GM12872 (cell line): ENCODE data around the gene DNAH17.

Source experiments
- TF ChIP-seq, protein P1 (sequence below): IDR thresholded peaks from 3 replicates; pipeline ENCODE4 v1.5.1; 2011; ENCODE audit warnings: low read depth, mild to moderate bottlenecking, low read length, moderate library complexity; ENCODE audit not compliant: insufficient read depth

DNAH17 gene

DNA sequence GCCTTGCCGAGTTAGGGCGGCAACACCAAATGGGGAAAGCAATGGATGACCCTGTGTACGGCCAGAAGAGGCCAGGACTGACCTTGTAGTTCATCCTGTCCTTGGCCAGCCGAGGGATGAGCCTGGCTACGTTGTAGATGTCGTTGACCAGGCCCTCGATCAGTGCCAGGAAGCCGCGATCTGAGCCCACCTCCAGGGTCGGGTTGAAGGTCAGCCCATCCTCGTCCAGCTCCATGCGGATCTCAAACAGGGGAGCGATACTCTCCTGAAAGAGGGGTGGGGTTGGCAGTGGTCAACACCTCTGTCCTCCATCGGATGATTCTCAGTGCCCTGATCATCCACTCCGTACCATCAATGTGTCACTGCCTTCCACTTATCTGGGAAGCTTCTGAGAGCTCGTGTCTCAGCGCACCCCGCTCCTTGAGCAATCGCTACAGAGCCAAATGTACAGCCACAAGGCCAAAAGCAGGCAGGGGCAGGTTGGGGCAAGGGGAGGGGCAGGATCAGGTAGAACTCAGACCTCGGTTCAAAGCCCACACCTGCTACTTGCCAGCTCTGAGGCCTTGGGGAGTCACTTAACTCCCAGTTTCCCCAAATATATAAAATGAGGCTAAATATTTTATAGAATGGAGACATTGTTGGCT is 39.9 kb downstream of the DNAH17 start:
- TF ChIP-seq, protein P1, sequence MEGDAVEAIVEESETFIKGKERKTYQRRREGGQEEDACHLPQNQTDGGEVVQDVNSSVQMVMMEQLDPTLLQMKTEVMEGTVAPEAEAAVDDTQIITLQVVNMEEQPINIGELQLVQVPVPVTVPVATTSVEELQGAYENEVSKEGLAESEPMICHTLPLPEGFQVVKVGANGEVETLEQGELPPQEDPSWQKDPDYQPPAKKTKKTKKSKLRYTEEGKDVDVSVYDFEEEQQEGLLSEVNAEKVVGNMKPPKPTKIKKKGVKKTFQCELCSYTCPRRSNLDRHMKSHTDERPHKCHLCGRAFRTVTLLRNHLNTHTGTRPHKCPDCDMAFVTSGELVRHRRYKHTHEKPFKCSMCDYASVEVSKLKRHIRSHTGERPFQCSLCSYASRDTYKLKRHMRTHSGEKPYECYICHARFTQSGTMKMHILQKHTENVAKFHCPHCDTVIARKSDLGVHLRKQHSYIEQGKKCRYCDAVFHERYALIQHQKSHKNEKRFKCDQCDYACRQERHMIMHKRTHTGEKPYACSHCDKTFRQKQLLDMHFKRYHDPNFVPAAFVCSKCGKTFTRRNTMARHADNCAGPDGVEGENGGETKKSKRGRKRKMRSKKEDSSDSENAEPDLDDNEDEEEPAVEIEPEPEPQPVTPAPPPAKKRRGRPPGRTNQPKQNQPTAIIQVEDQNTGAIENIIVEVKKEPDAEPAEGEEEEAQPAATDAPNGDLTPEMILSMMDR, result no peak

DNA sequence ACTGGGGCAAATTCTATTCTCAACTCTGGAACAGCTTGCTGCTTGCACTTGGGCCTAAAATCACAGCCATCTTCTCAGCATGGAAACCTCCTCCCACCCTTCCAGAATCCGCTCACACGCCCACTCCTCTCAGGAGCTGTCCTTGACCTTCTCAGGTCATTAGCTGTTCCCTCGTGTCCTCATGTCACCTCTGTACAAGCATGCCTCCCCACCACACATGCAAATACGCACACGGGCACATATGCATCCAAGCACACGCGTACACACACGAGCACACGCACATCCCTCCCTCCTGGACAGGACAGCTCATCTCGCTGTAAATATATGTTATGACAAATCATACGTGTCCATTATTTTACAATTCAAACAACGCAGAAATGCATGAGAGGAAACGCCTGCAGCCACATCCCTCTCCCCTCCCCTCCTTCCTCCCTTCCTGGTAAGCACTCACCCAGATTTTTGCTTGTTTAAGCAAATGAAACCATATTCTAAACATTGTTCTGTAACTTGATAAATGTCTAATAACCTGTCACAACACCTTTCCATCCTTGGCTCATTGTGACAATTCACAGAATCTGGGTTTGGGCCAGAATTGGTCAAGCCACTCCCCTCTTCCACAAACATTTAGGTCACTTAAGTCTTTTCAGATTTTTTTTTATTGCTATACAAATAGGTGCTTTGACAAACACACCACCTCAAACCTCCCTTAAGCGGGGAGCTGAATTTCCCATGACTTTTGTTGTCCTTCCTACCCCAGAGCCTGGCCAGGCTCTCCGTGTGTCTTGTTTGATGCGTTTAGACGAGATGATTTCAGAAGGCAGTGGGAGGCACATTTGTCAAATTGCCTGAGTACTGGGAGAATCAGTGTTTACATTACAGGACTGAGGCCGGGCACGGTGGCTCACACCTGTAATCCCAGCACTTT is 41.7 kb downstream of the DNAH17 start:
- TF ChIP-seq, protein P1, result no peak

DNA sequence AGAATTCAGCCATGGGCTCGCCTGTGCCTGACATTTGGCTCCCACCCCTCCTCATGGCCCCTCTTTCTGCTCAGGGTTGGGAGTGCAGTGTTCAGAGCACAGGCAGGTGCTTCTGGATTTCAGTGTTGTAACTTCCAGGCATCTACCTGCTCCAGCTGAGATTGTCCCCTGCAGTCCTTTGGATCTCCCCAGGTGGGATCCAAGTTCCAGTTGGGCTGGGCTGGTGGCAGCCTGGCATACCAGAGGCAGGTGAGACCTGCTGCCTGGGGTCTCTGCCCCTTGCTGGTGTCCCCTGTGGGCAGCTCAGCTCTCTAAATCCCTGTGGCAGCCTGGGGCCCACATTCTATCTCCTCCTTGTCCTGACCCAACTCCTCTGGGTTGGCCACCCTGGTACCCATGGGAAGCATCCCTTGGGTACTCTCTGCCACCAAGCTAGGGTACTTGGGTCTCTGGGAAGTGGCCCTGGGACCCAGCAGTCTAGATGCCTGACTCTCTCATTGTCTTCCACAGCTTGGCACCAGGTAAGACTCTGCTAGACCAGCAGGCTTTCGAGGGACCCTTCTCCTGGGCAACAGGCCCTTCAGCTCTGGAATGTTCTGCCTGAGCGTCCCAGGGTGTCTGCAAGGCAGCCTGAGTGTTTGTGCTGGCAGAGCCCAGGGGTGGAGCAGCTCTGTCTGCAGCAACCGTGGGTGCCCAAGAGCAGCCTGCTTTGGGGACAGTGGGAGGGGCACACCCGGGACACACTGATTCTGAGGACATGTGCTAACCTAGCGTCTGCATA is 42.5 kb downstream of the DNAH17 start:
- TF ChIP-seq, protein P1, result no peak

DNA sequence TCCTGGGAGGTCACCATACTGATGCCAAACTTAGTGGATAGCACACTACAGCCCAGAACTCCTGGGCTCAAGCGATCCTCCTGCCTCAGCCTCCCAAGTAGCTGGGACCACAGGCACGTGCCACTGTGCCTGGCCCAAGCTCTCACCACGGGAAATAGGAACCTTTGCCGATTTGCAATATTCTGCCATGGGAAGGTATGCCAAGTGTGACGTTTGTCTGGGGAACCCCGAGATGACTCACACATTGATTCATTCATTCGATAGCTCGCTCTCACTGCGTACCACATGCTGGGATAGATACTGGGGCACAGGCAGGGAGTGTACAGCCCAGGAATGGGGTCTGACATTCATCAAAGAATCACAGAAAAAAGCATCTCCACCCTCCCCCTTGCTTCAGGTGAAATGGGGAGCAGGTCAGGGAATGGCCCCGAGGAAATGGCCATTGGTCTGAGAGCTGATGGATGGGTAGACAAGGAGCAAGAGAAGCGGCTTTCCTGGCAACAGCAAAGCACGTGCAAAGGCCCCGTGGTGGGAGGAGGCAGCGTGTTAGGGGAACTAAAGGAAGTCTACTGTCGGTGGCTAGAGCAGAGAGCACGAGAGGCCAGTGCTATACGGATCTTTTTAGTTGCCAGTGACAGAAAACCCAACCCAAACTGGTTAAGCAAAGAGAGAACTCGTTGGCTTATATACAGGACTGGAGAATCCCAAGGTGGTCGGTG is 44.1 kb downstream of the DNAH17 start:
- TF ChIP-seq, protein P1, result no peak

DNA sequence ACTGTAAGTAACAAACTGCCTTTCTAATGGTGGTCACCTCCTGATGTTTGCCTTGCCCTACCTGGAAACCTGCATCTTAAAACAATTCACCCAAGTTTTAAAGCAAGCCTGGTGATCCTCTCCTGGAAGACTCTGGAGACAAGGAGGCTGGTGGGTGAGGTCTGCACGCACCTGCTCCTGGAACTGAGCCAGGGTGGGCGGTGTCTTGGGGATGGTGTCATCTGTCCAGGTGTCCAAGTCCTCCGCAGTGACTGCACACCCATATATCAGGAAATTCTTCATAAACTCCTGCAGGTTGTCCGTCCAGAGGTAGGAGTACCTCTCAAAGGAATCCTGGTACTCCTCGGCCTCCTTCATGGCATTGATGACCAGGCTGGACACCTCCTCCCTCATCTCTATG is 44.9 kb downstream of the DNAH17 start:
- TF ChIP-seq, protein P1, result no peak

DNA sequence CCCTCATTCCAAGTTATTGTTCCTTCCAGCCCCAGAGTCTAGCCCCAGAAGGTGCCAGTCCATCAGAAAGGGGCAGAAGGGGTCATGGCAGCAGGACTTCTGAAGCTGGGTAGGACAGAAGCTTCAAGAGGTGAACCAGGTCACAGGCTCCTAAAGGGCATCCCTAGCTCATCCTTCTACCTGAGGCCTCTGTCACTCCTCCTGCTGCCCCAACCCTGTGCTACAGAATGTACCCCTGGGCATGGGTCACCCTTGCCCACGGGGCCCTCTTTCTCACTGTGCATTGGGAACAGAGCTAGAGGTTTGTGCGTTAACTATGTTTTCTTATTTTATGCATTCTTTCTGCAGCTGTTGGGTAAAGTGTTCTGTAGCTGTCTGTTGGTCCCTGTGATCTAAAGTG is 46.5 kb downstream of the DNAH17 start:
- TF ChIP-seq, protein P1, result no peak
